B cell (primary cell): ENCODE measurements around the gene RPS21. TPM values are rescaled to one million over a fixed set of nuclear protein-coding genes. Genes with fewer than 3 reads are reported as not detected.

Source experiments
- ATAC-seq: fragments of 200-7000 bp; cut with Tn5 transposase; one replicate; pipeline ENCODE4 v1.10.0; 2021; ENCODE audit warnings: low read depth, mild to moderate bottlenecking, moderate number of reproducible peaks, moderate library complexity
- CTCF ChIA-PET: fragments of 350-600 bp; sonication (Branson Sonifier 250); formaldehyde crosslinking; loops from one replicate; lab custom pipeline; 2021; ENCODE audit warnings: antibody characterized with exemption, inconsistent platforms; lab: Charles Lee
- POLR2A ChIA-PET: fragments of 350-600 bp; sonication (Branson Sonifier 250); formaldehyde crosslinking; loops from one replicate; lab custom pipeline; 2021; ENCODE audit warnings: antibody characterized with exemption; lab: Charles Lee
- DNase-seq: peaks from one replicate; pipeline ENCODE4 v3.0.0; 2013
- H2AFZ ChIP-seq: 2 replicates; pipeline ENCODE4 v1.6.1; 2012; ENCODE audit warnings: mild to moderate bottlenecking, low read depth, low read length; ENCODE audit not compliant: insufficient read depth, poor library complexity, severe bottlenecking
- H3K27ac ChIP-seq, 2 donors: 1 replicate in 1 of 2; 2 replicates in 1 of 2; pipeline ENCODE4 v1.5.1; 2012 to 2013; ENCODE audit warnings: low read length in 2 of 2, mild to moderate bottlenecking in 2 of 2, moderate library complexity in 1 of 2
- H3K27me3 ChIP-seq, 4 experiments: fragments of 200-600 bp in 1 of 4; sonication (generic) in 1 of 4; replicated peaks in 1 of 4; 1 replicate in 2 of 4; 2 replicates in 2 of 4; pipeline versions ENCODE4 v1.6.1 to v1.7.0; 2013 to 2016; ENCODE audit warnings: low read length in 3 of 4, mild to moderate bottlenecking in 2 of 4, mixed read lengths in 1 of 4, moderate library complexity in 1 of 4; ENCODE audit not compliant: insufficient read depth in 4 of 4, control insufficient read depth in 3 of 4; ENCODE audit errors: control extremely low read depth in 1 of 4
- H3K36me3 ChIP-seq, 2 experiments: replicated peaks in 1 of 2; 1 replicate in 1 of 2; 2 replicates in 1 of 2; pipeline versions ENCODE4 v1.6.1 to v1.7.1; 2013; ENCODE audit warnings: low read length in 1 of 2; ENCODE audit not compliant: insufficient read depth in 2 of 2, control insufficient read depth in 1 of 2; ENCODE audit errors: control extremely low read depth in 1 of 2, extremely low read depth in 1 of 2
- H3K4me1 ChIP-seq, 2 donors: fragments of 200-600 bp in 1 of 2; sonication (generic) in 1 of 2; 1 replicate in 1 of 2; 2 replicates in 1 of 2; pipeline versions ENCODE4 v1.5.1 to v1.6.1; 2013 to 2017; ENCODE audit warnings: low read length in 2 of 2; ENCODE audit not compliant: control insufficient read depth in 2 of 2, insufficient read depth in 2 of 2
- H3K4me2 ChIP-seq: replicated peaks from 2 replicates; pipeline ENCODE3; 2012; ENCODE audit warnings: mild to moderate bottlenecking, low read depth, low read length; ENCODE audit not compliant: poor library complexity, severe bottlenecking
- H3K4me3 ChIP-seq, 5 experiments: fragments of 200-600 bp in 1 of 5; sonication (generic) in 1 of 5; 1 replicate in 3 of 5; 2 replicates in 2 of 5; pipeline versions ENCODE4 v1.5.1 to v1.7.0; 2011 to 2016; ENCODE audit warnings: low read length in 4 of 5, mild to moderate bottlenecking in 4 of 5, low read depth in 2 of 5, control low read depth in 1 of 5, moderate library complexity in 1 of 5; ENCODE audit not compliant: insufficient read depth in 1 of 5; ENCODE audit errors: control extremely low read depth in 1 of 5, extremely low read depth in 1 of 5
- H3K79me2 ChIP-seq: fragments of 200-600 bp; sonication (generic); one replicate; pipeline ENCODE4 v1.6.0; 2016; ENCODE audit warnings: low read length; ENCODE audit not compliant: control insufficient read depth, insufficient read depth
- H3K9ac ChIP-seq: fragments of 200-600 bp; sonication (generic); 2 replicates; pipeline ENCODE4 v1.6.1; 2017; ENCODE audit warnings: mild to moderate bottlenecking, low read length, moderate library complexity
- H3K9me3 ChIP-seq, 3 donors: one replicate each; pipeline versions ENCODE4 v1.6.1 to v1.7.1; 2013; ENCODE audit warnings: low read length in 2 of 3; ENCODE audit not compliant: control insufficient read depth in 2 of 3, insufficient read depth in 1 of 3; ENCODE audit errors: control extremely low read depth in 1 of 3
- H4K20me1 ChIP-seq: 2 replicates; pipeline ENCODE4 v1.6.0; 2012; ENCODE audit warnings: mild to moderate bottlenecking, low read length; ENCODE audit not compliant: insufficient read depth, control insufficient read depth, poor library complexity, severe bottlenecking
- H3K27ac Mint-ChIP-seq: one replicate; pipeline ENCODE4 v1.8.0; 2021; ENCODE audit warnings: mixed read lengths
- H3K27me3 Mint-ChIP-seq: one replicate; pipeline ENCODE4 v1.8.0; 2021; ENCODE audit warnings: mixed read lengths
- H3K4me1 Mint-ChIP-seq: one replicate; pipeline ENCODE4 v1.8.0; 2021; ENCODE audit warnings: mixed read lengths
- H3K4me3 Mint-ChIP-seq: one replicate; pipeline ENCODE4 v1.8.0; 2021; ENCODE audit warnings: mixed read lengths
- H3K9me3 Mint-ChIP-seq: one replicate; pipeline ENCODE4 v1.8.0; 2022; ENCODE audit warnings: mixed read lengths; ENCODE audit not compliant: insufficient read depth
- CTCF ChIP-seq: fragments of 200-600 bp; IDR thresholded peaks from one replicate; pipeline ENCODE4 v1.8.0; 2022; ENCODE audit warnings: antibody characterized with exemption, mild to moderate bottlenecking
- EZH2 ChIP-seq: IDR thresholded peaks from 2 replicates; pipeline ENCODE4 v1.6.1; 2012; ENCODE audit warnings: borderline replicate concordance, low read depth, mild to moderate bottlenecking, moderate library complexity, low read length; ENCODE audit not compliant: insufficient read depth, poor library complexity, severe bottlenecking
- WGBS: methylation state at CpG from one replicate; pipeline ENCODE4 v1.1.5; 2013; ENCODE audit warnings: missing lambda C conversion rate; ENCODE audit not compliant: insufficient coverage; 5-methylcytosine and 5-hydroxymethylcytosine counted together
- intact Hi-C: fragments of 100-400 bp; cut with micrococcal nuclease; formaldehyde crosslinking; loops from one replicate; pipeline ENCODE4 v1.10.0; 2022
- polyA plus RNA-seq: library from polyadenylated mRNA; depleted of rRNA; stranded (reverse); fragments of >200 nt; gene quantifications from 2 replicates; pipeline ENCODE4 v1.2.3, GENCODE V29; 2012
- total RNA-seq, 2 donors: library from RNA; stranded (reverse); fragments of 120-200 nt in 1 of 2; gene quantifications; 1 replicate in 1 of 2; 2 replicates in 1 of 2; pipeline versions ENCODE4 v1.2.3 to v1.2.4, GENCODE V29; 2013 to 2022

RPS21 gene
- total and polyA plus RNA-seq, 2 donors (not counting 1 experiment from before 2014, with no cell fraction given) = 2,653 to 9,603 TPM

GRCh38 chr20:62410746-62411478, 24.0 kb downstream of the RPS21 start:
- Histone ChIP-seq H3K9ac (no peak overlapping the region), H3K79me2 (peaks cover 9% of the 10 kb centered on the region), H4K20me1 (peaks cover 7% of the 10 kb centered on the region), H3K4me1 (peaks cover 24 to 33% of the 10 kb centered on the region in 2 donors), H3K9me3 (no peaks in the 10 kb centered on the region), H3K27me3 (peaks cover 0 to 3% (median 0%) of the 10 kb centered on the region in 4 experiments), H3K4me3 (no peak overlapping the region), H3K36me3 (no peaks in the 10 kb centered on the region), H3K4me2 (peak overlapping the region; percentile 60), H2AFZ (peak overlapping the region; percentile 66), H3K27ac (no peak overlapping the region)
- intact Hi-C loops = no loop called here
- POLR2A ChIA-PET = interaction anchor here (2.8 kb wide), 1 partner anchor 24 kb away, joined by 7 read pairs; the partner anchor contains the start of gene RPS21
- CTCF ChIA-PET = interaction anchor here (2.2 kb wide), 2 partner anchors 25 to 206 kb away, joined by 7 to 11 read pairs; partner anchors contain the start of gene RPS21
- DNase-seq = no peak
- Mint-ChIP-seq H3K4me3 (no peak overlapping the region), H3K4me1 (peaks cover 15% of the 10 kb centered on the region), H3K9me3 (no peaks in the 10 kb centered on the region), H3K27ac (no peak overlapping the region), H3K27me3 (no peaks in the 10 kb centered on the region)
- no peak for ATAC-seq
- WGBS = 89% methylated on average over 14 of the region's 19 CpGs
- TF ChIP-seq CTCF (no peak), EZH2 (no peak)
